NOMO-1 treated with DMSO at 0.1 percent for 48 hours (cell line): Measurements from ENCODE around the gene PSORS1C2.
"Not testable (repeated sequence)": the region's sequence is repeated elsewhere in the genome, so short reads cannot be mapped to it uniquely, and the experiment has no call there.

ENCODE experiments used
- DNase-seq: peaks from one replicate; lab custom pipeline; 2025; ENCODE audit not compliant: unreplicated experiment; lab: John Stamatoyannopoulos, UW

The PSORS1C2 gene

GRCh38 chr6:31138982-31139381, at the start of gene PSORS1C2:
Gene PSORS1C2 (minus strand): TSS chr6:31139066. CDS start chr6:31139026, 40 bp downstream.
- no peak for DNase-seq

DNA sequence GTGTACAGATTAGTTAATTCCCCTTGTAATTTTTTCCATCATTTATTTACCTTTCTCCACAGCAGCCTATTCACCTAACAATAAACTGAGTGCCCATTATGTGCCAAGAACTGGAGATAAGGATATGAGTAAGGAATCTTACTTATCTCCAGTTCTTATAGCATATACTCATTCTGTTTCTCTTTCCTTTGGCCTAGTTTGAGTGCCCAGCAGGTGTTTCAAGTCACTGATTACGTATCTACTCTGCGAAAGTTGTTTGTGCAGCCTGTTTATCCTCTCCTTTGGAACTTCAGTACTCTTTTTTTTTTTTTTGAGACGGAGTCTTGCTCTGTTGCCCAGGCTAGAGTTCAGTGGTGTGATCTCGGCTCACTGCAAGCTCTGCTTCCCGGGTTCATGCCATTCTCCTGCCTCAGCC, 48.9 kb upstream of the PSORS1C2 start:
- DNase-seq = no peak

DNA sequence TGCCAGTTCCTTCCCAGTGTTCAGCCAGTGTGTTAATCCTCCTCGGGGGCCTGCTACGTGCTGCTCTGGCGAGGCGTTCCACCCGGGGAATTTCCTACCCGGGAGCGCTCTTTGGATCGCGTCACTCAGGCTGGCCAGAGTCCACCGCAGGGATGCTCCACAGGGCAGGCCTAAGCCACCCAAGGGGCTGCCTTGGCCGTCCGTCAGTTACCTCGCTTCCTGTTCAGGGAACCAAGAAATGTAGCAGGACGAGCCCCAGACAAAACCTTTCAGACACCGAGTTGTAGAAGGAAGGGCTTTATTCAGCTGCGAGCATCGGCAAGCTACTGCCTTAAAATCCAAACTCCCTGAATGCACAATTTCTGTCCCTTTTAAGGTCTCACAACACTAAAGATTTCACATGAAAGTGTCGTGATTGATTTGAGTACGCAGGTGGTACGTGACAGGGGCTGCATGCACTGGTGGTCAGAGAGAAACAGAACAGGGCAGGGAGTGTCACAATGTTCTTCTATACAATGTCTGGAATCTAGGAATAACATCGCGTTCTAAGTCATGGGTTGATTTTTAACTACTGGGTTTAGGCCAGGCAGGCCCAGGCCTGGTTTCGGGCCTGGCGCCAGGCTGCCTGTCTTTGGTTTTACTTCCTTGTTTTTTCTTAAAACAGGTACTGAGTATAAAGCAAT, 47.3 kb upstream of the PSORS1C2 start:
- no peak for DNase-seq

GRCh38 chr6:31185695-31186051, 46.8 kb upstream of the PSORS1C2 start:
- not testable (repeated sequence) for DNase-seq

GRCh38 chr6:31183859-31184258, 45.0 kb upstream of the PSORS1C2 start:
- not testable (repeated sequence) for DNase-seq

DNA sequence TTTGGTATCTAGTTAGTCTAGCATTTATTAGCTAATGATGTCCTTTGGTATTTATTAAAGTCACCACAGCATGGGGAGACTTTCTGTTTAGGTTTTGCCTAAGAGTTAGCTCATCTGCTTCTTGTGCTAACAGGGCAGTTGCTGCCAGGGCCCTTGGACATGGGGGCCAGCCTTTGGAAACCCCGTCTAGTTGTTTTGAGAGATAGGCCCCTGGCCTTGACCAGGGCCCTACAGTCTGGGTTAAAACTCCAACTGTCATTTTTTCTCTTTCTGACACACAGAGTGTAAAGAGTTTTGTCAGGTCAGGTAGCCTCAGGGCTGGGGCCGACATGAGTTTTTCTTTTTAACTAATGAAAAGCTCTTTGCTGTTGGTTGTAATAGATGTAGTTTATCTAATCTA, 44.4 kb upstream of the PSORS1C2 start:
- DNase-seq = not testable (repeated sequence)

GRCh38 chr6:31180500-31180899, 41.6 kb upstream of the PSORS1C2 start:
- DNase-seq = peak; percentile 16

DNA sequence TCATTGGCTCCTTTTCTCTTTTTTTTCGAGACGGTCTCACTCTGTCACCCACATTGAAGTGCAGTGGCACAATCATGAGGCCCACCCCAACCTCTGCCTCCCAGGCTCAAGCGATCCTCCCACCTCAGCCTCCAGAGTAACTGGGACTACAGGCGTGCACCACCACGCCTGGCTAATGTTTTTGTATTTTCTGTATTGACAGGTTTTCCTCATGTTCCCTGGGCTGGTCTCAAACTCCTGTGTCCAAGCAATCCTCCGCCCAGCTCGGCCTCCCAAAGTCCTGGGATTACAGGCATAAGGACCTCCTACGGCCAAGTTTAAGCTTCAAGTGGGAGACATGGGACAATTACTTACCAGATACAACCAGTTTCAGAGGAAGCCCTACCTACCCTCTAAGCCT, 41.0 kb upstream of the PSORS1C2 start:
- no peak for DNase-seq

DNA sequence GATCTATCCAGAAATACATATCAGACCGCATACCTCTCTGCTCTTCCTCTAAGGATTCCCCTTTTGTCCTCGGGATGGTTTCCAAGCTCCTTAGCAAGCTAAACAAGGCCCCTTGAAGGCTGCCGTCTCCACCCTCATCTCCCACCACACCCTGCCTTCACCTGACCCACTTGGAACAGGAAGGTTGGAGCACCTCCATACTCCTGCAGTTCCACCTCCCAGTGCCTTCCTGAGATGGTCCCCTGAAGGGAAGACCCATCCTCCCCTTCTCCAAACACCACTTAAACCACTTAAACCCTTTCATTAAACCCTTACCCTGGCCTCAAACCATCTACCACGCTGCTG, 40.1 kb upstream of the PSORS1C2 start:
- no peak for DNase-seq

DNA sequence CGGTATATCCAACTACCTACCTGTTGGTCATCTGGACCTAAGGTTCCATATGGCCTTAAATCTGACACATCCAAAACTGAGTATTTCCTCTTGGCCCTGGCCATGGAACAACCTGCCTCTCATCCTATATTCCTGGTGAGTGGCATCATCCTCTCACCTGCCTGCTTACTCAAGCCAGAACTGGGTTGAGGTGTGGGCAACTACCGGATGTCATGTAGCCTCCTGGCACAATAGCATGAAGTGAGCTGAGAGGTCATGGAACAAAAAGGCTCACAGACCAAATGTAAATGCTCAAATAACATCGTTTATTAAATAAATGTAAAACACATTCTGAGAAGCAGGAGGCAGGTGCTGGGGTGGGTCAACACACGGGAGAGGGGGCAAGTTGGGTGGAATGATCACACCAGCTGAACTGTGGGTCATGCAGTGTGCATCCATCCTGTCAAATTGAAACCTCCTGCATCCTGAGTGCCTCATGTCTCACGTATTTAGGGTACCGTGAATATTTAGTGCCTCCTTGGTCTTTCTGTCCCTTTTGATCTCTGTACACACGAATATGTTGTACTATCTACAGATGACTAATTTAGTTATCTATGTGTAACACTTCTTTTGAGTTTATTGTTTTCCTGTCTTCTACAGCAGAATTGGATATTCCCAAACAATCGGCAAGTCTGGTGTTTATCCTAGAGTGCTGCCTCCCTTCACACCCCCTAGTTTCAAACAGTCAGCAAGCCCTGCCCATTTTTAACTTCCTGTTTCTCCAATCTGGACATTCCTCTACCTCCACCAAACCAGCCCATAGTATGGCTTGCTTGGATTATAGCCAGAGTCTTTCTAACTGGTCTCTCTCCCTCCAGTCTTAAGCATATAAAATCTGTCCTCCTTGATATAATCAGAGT, 39.5 kb upstream of the PSORS1C2 start:
- DNase-seq = no peak

DNA sequence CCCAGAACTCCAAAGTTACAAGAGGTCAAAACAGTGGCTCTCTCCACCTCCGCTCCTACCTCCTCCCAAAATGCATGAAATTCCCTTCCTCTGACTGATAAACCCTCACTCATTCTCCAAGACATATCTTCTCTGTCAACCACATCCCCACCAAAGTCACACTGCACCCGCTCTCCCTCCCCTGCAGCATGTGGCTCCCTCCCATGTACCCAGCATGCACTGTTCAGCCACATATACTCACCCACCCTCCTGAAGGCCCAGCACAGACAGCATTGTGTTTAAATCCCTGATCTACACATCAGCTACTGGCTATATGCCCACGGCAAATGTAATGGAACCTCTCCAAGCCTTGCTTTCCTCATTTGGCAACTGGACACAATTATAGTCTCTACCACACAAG, 37.1 kb upstream of the PSORS1C2 start:
- no peak for DNase-seq

GRCh38 chr6:31174378-31174777, 35.5 kb upstream of the PSORS1C2 start:
- DNase-seq = no peak

- DNase-seq = no peak
Measured at GRCh38 chr6:31173406-31173805, 34.5 kb upstream of the PSORS1C2 start.

- DNase-seq = no peak
Measured at GRCh38 chr6:31172973-31173384, 34.1 kb upstream of the PSORS1C2 start.

- DNase-seq = no peak
Measured at GRCh38 chr6:31171931-31172905, 33.4 kb upstream of the PSORS1C2 start.

GRCh38 chr6:31170987-31171671, 32.3 kb upstream of the PSORS1C2 start:
- no peak for DNase-seq

DNA sequence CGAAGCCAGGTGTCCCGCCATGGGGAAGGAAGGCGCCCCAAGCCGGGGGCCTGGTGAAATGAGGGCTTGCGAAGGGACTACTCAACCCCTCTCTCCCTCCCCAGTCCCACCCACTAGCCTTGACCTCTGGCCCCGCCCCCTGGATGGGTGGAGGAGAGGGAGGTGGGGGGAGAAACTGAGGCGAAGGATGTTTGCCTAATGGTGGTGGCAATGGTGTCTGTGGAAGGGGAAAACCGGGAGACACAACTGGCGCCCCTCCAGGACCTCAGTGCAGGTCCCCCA, 31.7 kb upstream of the PSORS1C2 start, which contains the start of gene POU5F1:
Gene POU5F1, minus strand, starts transcription at position 83 of the 282 bp plus-strand sequence. Its CDS starts 62 bp downstream, at position 21.
- no peak for DNase-seq

- not testable (repeated sequence) for DNase-seq
Measured at GRCh38 chr6:31169858-31170599, 31.2 kb upstream of the PSORS1C2 start.

- DNase-seq = no peak
Measured at GRCh38 chr6:31169123-31169857, 30.4 kb upstream of the PSORS1C2 start.
